Muscle layer of duodenum (tissue), 2 donors: ENCODE data around the gene MTRFR.

Source experiments
- H3K27ac ChIP-seq: one replicate; pipeline ENCODE4 v1.7.0; 2013; ENCODE audit warnings: mild to moderate bottlenecking, low read length
- H3K27me3 ChIP-seq: one replicate; pipeline ENCODE4 v1.7.0; 2013; ENCODE audit warnings: low read depth, mild to moderate bottlenecking, control low read depth, low read length
- H3K36me3 ChIP-seq, 2 donors: one replicate each; pipeline ENCODE4 v1.7.0; 2013; ENCODE audit warnings: low read length in 2 of 2, control low read depth in 1 of 2, mild to moderate bottlenecking in 1 of 2; ENCODE audit not compliant: insufficient read depth in 2 of 2, control insufficient read depth in 1 of 2
- H3K4me1 ChIP-seq, 2 donors: one replicate each; pipeline ENCODE4 v1.7.0; 2013; ENCODE audit warnings: low read length in 2 of 2, mild to moderate bottlenecking in 2 of 2, control low read depth in 1 of 2, moderate library complexity in 1 of 2; ENCODE audit not compliant: insufficient read depth in 2 of 2, control insufficient read depth in 1 of 2
- H3K4me3 ChIP-seq, 2 donors: one replicate each; pipeline ENCODE4 v1.7.0; 2013; ENCODE audit warnings: low read length in 2 of 2, low read depth in 1 of 2, mild to moderate bottlenecking in 1 of 2
- H3K9me3 ChIP-seq, 2 donors: one replicate each; pipeline ENCODE4 v1.7.0; 2013; ENCODE audit warnings: low read length in 2 of 2, control low read depth in 1 of 2, mild to moderate bottlenecking in 1 of 2; ENCODE audit not compliant: control insufficient read depth in 1 of 2
- donor health status: healthy.

MTRFR gene

GRCh38 chr12:123265851-123266678 lies 32.8 kb downstream of the MTRFR start:
- Histone ChIP-seq H3K9me3 (no peaks in the 10 kb centered on the region), H3K27me3 (no peaks in the 10 kb centered on the region), H3K4me1 (peaks cover 0 to 30% of the 10 kb centered on the region in 2 donors)

DNA sequence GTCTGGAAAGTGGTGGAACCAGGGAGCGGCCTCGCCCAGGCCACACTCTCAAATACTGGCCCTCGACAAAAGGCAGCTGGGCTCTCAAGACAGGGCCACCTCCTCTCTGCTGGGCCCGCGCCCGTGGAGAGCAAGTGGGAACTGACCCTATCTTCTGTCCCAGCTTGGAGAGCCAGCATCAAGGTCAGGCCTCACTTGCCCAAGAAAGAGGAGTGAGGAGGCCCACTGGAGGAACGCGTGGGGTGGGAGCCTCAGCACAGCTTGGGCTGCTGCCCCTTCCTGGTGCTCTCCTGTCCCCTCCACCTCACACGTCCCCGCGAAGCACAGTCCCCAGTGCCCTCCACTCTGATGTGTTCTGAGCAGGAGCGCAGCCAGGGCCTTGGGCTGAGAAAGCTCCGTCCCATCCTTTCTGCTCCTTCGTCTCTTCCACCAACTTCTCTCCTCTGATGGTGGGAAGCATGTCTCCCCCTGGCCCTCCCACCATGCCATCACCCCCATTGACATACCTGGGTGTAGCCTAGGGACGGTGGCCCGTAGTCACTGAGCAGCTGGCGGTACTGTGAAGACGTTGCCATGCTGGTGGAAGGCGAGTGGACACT lies 33.5 kb downstream of the MTRFR start:
- no peaks in the 10 kb centered on the region for H3K9me3 ChIP-seq
- no peak overlapping the region for H3K4me3 ChIP-seq
- H3K36me3 ChIP-seq = peaks cover 8 to 37% of the 10 kb centered on the region in 2 donors
- peaks cover 0 to 30% of the 10 kb centered on the region in 2 donors for H3K4me1 ChIP-seq
- no peak overlapping the region for H3K27ac ChIP-seq
- no peaks in the 10 kb centered on the region for H3K27me3 ChIP-seq

More at GRCh38 chr12:123265851-123266678, 32.8 kb downstream of the MTRFR start:
- no peak overlapping the region for H3K27ac ChIP-seq
- no peak overlapping the region for H3K4me3 ChIP-seq
- H3K36me3 ChIP-seq = peaks cover 15 to 44% of the 10 kb centered on the region in 2 donors

GRCh38 chr12:123267335-123267920 lies 34.2 kb downstream of the MTRFR start:
- no peak overlapping the region for H3K4me3 ChIP-seq
- no peaks in the 10 kb centered on the region for H3K27me3 ChIP-seq
- H3K36me3 ChIP-seq = peaks cover 4 to 36% of the 10 kb centered on the region in 2 donors
- H3K27ac ChIP-seq = peak overlapping the region; percentile 39
- H3K9me3 ChIP-seq = no peaks in the 10 kb centered on the region
- peaks cover 0 to 35% of the 10 kb centered on the region in 2 donors for H3K4me1 ChIP-seq

- Histone ChIP-seq H3K4me3 (peak overlapping the region in 1 of 2 donors; percentile 19), H3K4me1 (peaks cover 0 to 36% of the 10 kb centered on the region in 2 donors), H3K27ac (peak overlapping the region; percentile 39), H3K9me3 (no peaks in the 10 kb centered on the region), H3K36me3 (peaks cover 2 to 35% of the 10 kb centered on the region in 2 donors), H3K27me3 (no peaks in the 10 kb centered on the region)
Observed at GRCh38 chr12:123267991-123268843, 35.0 kb downstream of the MTRFR start.

GRCh38 chr12:123268850-123269249 lies 35.6 kb downstream of the MTRFR start:
- H3K27me3 ChIP-seq = no peaks in the 10 kb centered on the region
- H3K27ac ChIP-seq = no peak overlapping the region
- peaks cover 0 to 36% of the 10 kb centered on the region in 2 donors for H3K4me1 ChIP-seq
- H3K9me3 ChIP-seq = no peaks in the 10 kb centered on the region
- H3K36me3 ChIP-seq = peaks cover 0 to 29% of the 10 kb centered on the region in 2 donors
- H3K4me3 ChIP-seq = peak overlapping the region; percentile 46 to 81

DNA sequence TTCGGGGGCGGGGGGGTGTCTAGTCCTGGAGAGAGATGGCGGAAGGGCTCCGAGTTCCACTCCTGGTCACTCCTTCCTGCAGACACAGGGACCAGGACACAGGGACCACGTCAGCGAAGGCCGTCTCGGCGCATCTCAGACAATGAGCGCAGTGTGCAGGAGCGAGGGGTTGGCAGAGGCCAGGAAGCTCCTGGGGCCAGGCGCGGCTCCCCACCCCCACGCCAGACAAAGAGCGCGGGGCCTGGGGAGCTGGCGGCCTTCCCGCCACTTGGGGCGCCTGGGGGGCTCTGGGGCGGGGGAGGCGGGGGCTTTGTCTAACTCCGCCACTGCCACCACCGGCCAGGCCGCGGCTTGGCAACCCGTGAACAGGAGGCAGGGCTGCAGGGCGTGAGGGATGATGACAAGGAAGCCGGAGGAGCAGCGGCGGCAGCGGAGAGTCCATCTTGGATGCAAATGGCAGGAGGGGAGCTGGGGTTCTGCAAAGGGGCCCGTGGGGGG lies 36.2 kb downstream of the MTRFR start:
- Histone ChIP-seq H3K27ac (peak overlapping the region; percentile 69), H3K27me3 (no peaks in the 10 kb centered on the region), H3K4me3 (peak overlapping the region; percentile 68 to 81), H3K9me3 (no peaks in the 10 kb centered on the region), H3K36me3 (peaks cover 0 to 28% of the 10 kb centered on the region in 2 donors), H3K4me1 (peaks cover 0 to 36% of the 10 kb centered on the region in 2 donors)

DNA sequence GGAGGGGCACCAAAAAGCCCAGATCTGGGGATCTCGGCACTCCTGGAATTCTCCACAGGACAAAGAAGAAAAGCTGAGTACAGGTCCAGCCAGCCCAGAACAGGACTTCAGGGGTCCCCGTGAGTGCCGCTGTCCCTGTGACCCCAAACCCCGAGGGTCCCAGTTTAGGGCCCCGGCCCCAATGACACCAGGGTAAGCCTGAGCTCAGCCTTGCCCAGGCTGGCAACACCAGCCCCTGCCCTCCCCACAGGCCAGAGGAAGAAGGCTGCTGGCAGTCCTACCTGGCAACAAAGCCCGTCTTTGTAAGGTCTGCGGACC lies 36.6 kb downstream of the MTRFR start:
- peaks cover 0 to 36% of the 10 kb centered on the region in 2 donors for H3K4me1 ChIP-seq
- H3K27me3 ChIP-seq = no peaks in the 10 kb centered on the region
- H3K9me3 ChIP-seq = no peaks in the 10 kb centered on the region
- peaks cover 0 to 24% of the 10 kb centered on the region in 2 donors for H3K36me3 ChIP-seq
- H3K27ac ChIP-seq = peak overlapping the region; percentile 69
- H3K4me3 ChIP-seq = peak overlapping the region; percentile 68 to 81

DNA sequence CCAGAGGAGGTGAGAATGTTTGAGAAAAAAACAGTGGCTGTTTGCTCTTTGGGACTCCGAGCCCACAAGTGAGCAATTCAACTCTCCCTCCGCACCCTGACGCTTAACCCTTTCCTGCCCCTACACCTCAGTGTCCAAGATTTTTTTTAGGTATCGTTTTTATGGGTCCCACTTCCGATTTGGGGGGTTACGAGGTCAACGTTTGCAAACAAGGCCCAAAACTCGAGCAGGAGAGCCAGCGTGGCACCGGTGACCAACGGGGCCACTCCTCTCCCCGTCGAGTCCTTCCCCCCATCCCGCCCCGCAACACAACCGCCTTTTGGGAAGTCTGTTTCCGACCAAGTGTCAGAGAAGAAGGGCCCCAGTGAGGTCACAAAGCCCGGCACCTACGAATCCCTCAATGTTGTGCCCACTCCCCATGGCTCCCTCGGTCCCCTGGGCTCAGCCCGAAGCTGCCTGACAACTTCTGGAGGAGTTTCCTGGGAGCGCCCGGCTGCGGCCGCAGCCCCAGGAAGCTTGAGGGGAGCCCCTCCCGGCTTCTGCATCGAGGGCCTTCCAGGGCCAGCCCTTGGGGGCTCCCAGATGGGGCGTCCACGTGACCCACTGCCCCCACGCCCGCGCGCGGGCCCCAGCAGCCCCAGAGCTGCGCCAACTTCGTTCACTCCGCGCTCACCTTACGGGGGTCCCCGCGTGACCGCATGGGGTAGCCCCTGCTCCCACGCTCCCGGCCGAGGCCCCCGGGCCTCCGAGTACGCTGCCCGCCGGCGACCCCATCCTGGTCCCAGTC lies 37.2 kb downstream of the MTRFR start:
- Histone ChIP-seq H3K27me3 (no peaks in the 10 kb centered on the region), H3K36me3 (peaks cover 0 to 20% of the 10 kb centered on the region in 2 donors), H3K27ac (peak overlapping the region; percentile 69), H3K9me3 (no peaks in the 10 kb centered on the region), H3K4me1 (peaks cover 0 to 36% of the 10 kb centered on the region in 2 donors), H3K4me3 (peak overlapping the region; percentile 68 to 81)

GRCh38 chr12:123271001-123271668 lies 37.9 kb downstream of the MTRFR start:
- Histone ChIP-seq H3K27ac (no peak overlapping the region), H3K4me3 (peak overlapping the region in 1 of 2 donors; percentile 81)

DNA sequence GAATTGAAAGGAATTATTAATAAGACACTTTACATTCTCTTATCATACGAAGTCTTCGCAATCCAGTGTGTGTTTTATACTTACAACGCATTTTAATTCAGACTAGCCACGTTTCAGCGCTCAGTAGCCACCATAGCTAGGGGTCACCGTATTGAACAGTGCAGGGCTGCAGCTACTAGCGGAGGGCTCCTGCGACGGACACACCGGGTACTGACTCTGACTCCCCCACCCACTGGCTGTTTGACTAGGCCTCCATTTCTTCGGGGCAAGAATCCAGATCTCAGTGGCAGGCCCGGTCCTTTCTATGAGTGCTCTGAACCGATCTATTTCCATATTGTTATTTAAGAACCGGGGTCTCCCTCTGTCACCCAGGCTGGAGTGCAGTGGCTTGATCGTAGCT lies 39.9 kb downstream of the MTRFR start:
- H3K27me3 ChIP-seq = no peaks in the 10 kb centered on the region
- no peak overlapping the region for H3K4me3 ChIP-seq
- H3K4me1 ChIP-seq = peaks cover 0 to 31% of the 10 kb centered on the region in 2 donors
- no peak overlapping the region for H3K27ac ChIP-seq
- H3K36me3 ChIP-seq = peaks cover 0 to 10% of the 10 kb centered on the region in 2 donors
- no peaks in the 10 kb centered on the region for H3K9me3 ChIP-seq

More at GRCh38 chr12:123271001-123271668, 37.9 kb downstream of the MTRFR start:
- Histone ChIP-seq H3K9me3 (no peaks in the 10 kb centered on the region), H3K36me3 (peaks cover 0 to 14% of the 10 kb centered on the region in 2 donors), H3K27me3 (no peaks in the 10 kb centered on the region), H3K4me1 (peaks cover 0 to 36% of the 10 kb centered on the region in 2 donors)
